CD14-positive monocyte (primary cell): ENCODE results near the gene SDC4. TPM values are rescaled to one million over a fixed set of nuclear protein-coding genes. Genes with fewer than 3 reads are reported as not detected.

Source experiments
- DNase-seq, 3 donors: peaks; one replicate each; pipeline ENCODE4 v3.0.0-alpha.2; 2011 to 2022
- H2AFZ ChIP-seq: 2 replicates; pipeline ENCODE4 v1.6.0; 2012; ENCODE audit warnings: mild to moderate bottlenecking, low read depth, low read length, inconsistent platforms; ENCODE audit not compliant: insufficient read depth, poor library complexity, severe bottlenecking
- H3K27ac ChIP-seq, 2 donors: 1 replicate in 1 of 2; 2 replicates in 1 of 2; pipeline ENCODE4 v1.5.1; 2012 to 2013; ENCODE audit warnings: low read length in 2 of 2, control low read depth in 1 of 2, inconsistent platforms in 1 of 2, low read depth in 1 of 2, mild to moderate bottlenecking in 1 of 2
- H3K27me3 ChIP-seq, 2 donors: one replicate each; pipeline versions ENCODE4 v1.6.0 to v1.6.1; 2011 to 2013; ENCODE audit warnings: low read length in 2 of 2; ENCODE audit not compliant: control insufficient read depth in 2 of 2, insufficient read depth in 2 of 2
- H3K36me3 ChIP-seq, 2 donors: replicated peaks in 1 of 2; 1 replicate in 1 of 2; 2 replicates in 1 of 2; pipeline versions ENCODE4 v1.5.1 to v1.6.1; 2012 to 2013; ENCODE audit warnings: low read length in 2 of 2, control low read depth in 1 of 2, inconsistent platforms in 1 of 2, mild to moderate bottlenecking in 1 of 2; ENCODE audit not compliant: insufficient read depth in 2 of 2, control insufficient read depth in 1 of 2
- H3K4me1 ChIP-seq, 2 donors: 1 replicate in 1 of 2; 2 replicates in 1 of 2; pipeline versions ENCODE4 v1.5.1 to v1.6.1; 2012 to 2013; ENCODE audit warnings: low read length in 2 of 2, control low read depth in 1 of 2, inconsistent platforms in 1 of 2, mild to moderate bottlenecking in 1 of 2, moderate library complexity in 1 of 2; ENCODE audit not compliant: insufficient read depth in 2 of 2, control insufficient read depth in 1 of 2
- H3K4me2 ChIP-seq: replicated peaks from 2 replicates; pipeline ENCODE3; 2012; ENCODE audit warnings: low read length, moderate library complexity, mild to moderate bottlenecking; ENCODE audit not compliant: poor library complexity, severe bottlenecking; ENCODE audit errors: extremely low read depth
- H3K4me3 ChIP-seq, 3 experiments: fragments of 200-600 bp in 1 of 3; sonication (generic) in 1 of 3; replicated peaks in 1 of 3; 1 replicate in 2 of 3; 2 replicates in 1 of 3; pipeline ENCODE4 v1.5.1; 2011 to 2013; ENCODE audit warnings: low read length in 3 of 3, mild to moderate bottlenecking in 3 of 3, control low read depth in 2 of 3, low read depth in 2 of 3, inconsistent platforms in 1 of 3, moderate library complexity in 1 of 3
- H3K79me2 ChIP-seq: 2 replicates; pipeline ENCODE4 v1.6.0; 2012; ENCODE audit warnings: mild to moderate bottlenecking, control low read depth, inconsistent platforms, low read length, moderate library complexity; ENCODE audit not compliant: insufficient read depth
- H3K9ac ChIP-seq: 2 replicates; pipeline ENCODE4 v1.6.0; 2017; ENCODE audit warnings: low read length, mild to moderate bottlenecking; ENCODE audit not compliant: insufficient read depth, poor library complexity, severe bottlenecking
- H3K9me3 ChIP-seq, 2 donors: replicated peaks in 1 of 2; 1 replicate in 1 of 2; 2 replicates in 1 of 2; pipeline versions ENCODE4 v1.5.1 to v1.6.1; 2012 to 2013; ENCODE audit warnings: low read length in 2 of 2, control low read depth in 1 of 2; ENCODE audit not compliant: control insufficient read depth in 1 of 2, insufficient read depth in 1 of 2
- H4K20me1 ChIP-seq: 2 replicates; pipeline ENCODE4 v1.6.0; 2012; ENCODE audit warnings: mild to moderate bottlenecking, low read length, control low read depth, moderate library complexity; ENCODE audit not compliant: insufficient read depth
- H3K27ac Mint-ChIP-seq, 7 donors: one replicate each; pipeline ENCODE4 v1.8.0; 2020; ENCODE audit warnings: mild to moderate bottlenecking in 7 of 7, mixed read lengths in 7 of 7, moderate library complexity in 6 of 7, inconsistent platforms in 2 of 7
- H3K27me3 Mint-ChIP-seq, 3 donors: one replicate each; pipeline ENCODE4 v1.8.0; 2021 to 2022; ENCODE audit warnings: low read depth in 3 of 3, mild to moderate bottlenecking in 3 of 3, mixed read lengths in 3 of 3, moderate library complexity in 3 of 3, inconsistent platforms in 1 of 3
- H3K36me3 Mint-ChIP-seq, 2 donors: one replicate each; pipeline ENCODE4 v1.8.0; 2020; ENCODE audit warnings: mixed read lengths in 2 of 2, inconsistent platforms in 1 of 2, mild to moderate bottlenecking in 1 of 2
- H3K4me1 Mint-ChIP-seq: one replicate; pipeline ENCODE4 v1.8.0; 2020; ENCODE audit warnings: mild to moderate bottlenecking, mixed read lengths
- H3K4me3 Mint-ChIP-seq, 2 donors: one replicate each; pipeline ENCODE4 v1.8.0; 2020; ENCODE audit warnings: mild to moderate bottlenecking in 2 of 2, mixed read lengths in 2 of 2, moderate library complexity in 1 of 2
- H3K9me3 Mint-ChIP-seq, 7 donors: one replicate each; pipeline ENCODE4 v1.8.0; 2020 to 2022; ENCODE audit warnings: mixed read lengths in 7 of 7, mild to moderate bottlenecking in 6 of 7, moderate library complexity in 6 of 7, inconsistent platforms in 2 of 7
- WGBS: methylation state at CpG from one replicate; pipeline ENCODE4 v1.1.5; 2013; ENCODE audit warnings: missing lambda C conversion rate; ENCODE audit not compliant: insufficient coverage; 5-methylcytosine and 5-hydroxymethylcytosine counted together
- intact Hi-C, 2 donors: fragments of 100-400 bp; cut with micrococcal nuclease; formaldehyde crosslinking; loops; one replicate each; pipeline versions ENCODE4 v1.15.0 to v1.15.1; 2023
- polyA plus RNA-seq, 3 donors: library from polyadenylated mRNA; depleted of rRNA in 1 of 3; unstranded in 2 of 3; stranded (reverse) in 1 of 3; fragments of 300-500 nt in 2 of 3; fragments of >200 nt in 1 of 3; fragmentation: Illumina TruSeq in 2 of 3; gene quantifications; 1 replicate in 2 of 3; 2 replicates in 1 of 3; pipeline ENCODE4 v1.2.3, GENCODE V29; 2012 to 2021
- TF ChIP-seq, protein P1 (sequence below): fragments of 200-600 bp; IDR thresholded peaks from one replicate; pipeline ENCODE4 v1.8.0; 2022; ENCODE audit warnings: antibody characterized with exemption, mild to moderate bottlenecking

SDC4 gene
- polyA plus RNA-seq, 3 donors: 1.6 to 5.1 (median 1.9) TPM

- no peak overlapping the region for H3K9ac ChIP-seq
- no peaks in the 10 kb centered on the region for H3K9me3 ChIP-seq
- peaks cover 0 to 9% of the 10 kb centered on the region in 2 donors for H3K27me3 ChIP-seq
- H3K4me2 ChIP-seq: peak overlapping the region; percentile 90
- H3K27ac Mint-ChIP-seq: peak overlapping the region in 1 of 7 donors; percentile 22
- H3K36me3 ChIP-seq: no peaks in the 10 kb centered on the region
- H3K27me3 Mint-ChIP-seq: peaks cover 10 to 26% (median 18%) of the 10 kb centered on the region in 3 donors
- H3K4me1 Mint-ChIP-seq: peaks cover 50% of the 10 kb centered on the region
- peak overlapping the region; percentile 85 to 88 for H3K4me3 Mint-ChIP-seq
- WGBS: 100% methylated on average over 2 of the region's 5 CpGs
- TF ChIP-seq, protein P1, sequence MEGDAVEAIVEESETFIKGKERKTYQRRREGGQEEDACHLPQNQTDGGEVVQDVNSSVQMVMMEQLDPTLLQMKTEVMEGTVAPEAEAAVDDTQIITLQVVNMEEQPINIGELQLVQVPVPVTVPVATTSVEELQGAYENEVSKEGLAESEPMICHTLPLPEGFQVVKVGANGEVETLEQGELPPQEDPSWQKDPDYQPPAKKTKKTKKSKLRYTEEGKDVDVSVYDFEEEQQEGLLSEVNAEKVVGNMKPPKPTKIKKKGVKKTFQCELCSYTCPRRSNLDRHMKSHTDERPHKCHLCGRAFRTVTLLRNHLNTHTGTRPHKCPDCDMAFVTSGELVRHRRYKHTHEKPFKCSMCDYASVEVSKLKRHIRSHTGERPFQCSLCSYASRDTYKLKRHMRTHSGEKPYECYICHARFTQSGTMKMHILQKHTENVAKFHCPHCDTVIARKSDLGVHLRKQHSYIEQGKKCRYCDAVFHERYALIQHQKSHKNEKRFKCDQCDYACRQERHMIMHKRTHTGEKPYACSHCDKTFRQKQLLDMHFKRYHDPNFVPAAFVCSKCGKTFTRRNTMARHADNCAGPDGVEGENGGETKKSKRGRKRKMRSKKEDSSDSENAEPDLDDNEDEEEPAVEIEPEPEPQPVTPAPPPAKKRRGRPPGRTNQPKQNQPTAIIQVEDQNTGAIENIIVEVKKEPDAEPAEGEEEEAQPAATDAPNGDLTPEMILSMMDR: no peak
- peaks cover 0 to 3% (median 0%) of the 10 kb centered on the region in 7 donors for H3K9me3 Mint-ChIP-seq
- peaks cover 0 to 12% of the 10 kb centered on the region in 2 donors for H3K36me3 Mint-ChIP-seq
- peaks cover 29 to 51% of the 10 kb centered on the region in 2 donors for H3K4me1 ChIP-seq
- no peak for DNase-seq
- H3K4me3 ChIP-seq: peak overlapping the region in 1 of 3 experiments; percentile 76
- intact Hi-C loops: no loop called here
- H4K20me1 ChIP-seq: no peaks in the 10 kb centered on the region
- H3K27ac ChIP-seq: no peak overlapping the region
- no peak overlapping the region for H2AFZ ChIP-seq
- H3K79me2 ChIP-seq: peaks cover 8% of the 10 kb centered on the region
Observed at GRCh38 chr20:45346851-45347250, 1.4 kb downstream of the SDC4 start.

- Histone ChIP-seq H2AFZ (no peak overlapping the region), H3K4me2 (no peak overlapping the region), H3K9ac (no peak overlapping the region), H3K4me1 (peaks cover 29 to 51% of the 10 kb centered on the region in 2 donors), H3K79me2 (peaks cover 8% of the 10 kb centered on the region), H3K36me3 (no peaks in the 10 kb centered on the region), H3K27me3 (peaks cover 0 to 9% of the 10 kb centered on the region in 2 donors), H4K20me1 (no peaks in the 10 kb centered on the region), H3K27ac (no peak overlapping the region), H3K4me3 (no peak overlapping the region), H3K9me3 (no peaks in the 10 kb centered on the region)
- DNase-seq: peak in 1 of 3 donors; percentile 35
- TF ChIP-seq, protein P1: no peak
- Mint-ChIP-seq H3K4me1 (peaks cover 50% of the 10 kb centered on the region), H3K36me3 (peaks cover 0 to 12% of the 10 kb centered on the region in 2 donors), H3K9me3 (peaks cover 0 to 3% (median 0%) of the 10 kb centered on the region in 7 donors), H3K4me3 (peak overlapping the region in 1 of 2 donors; percentile 46), H3K27ac (peak overlapping the region in 2 of 7 donors; percentile 15 to 21), H3K27me3 (peaks cover 10 to 26% (median 18%) of the 10 kb centered on the region in 3 donors)
- 44% methylated on average over 2 of the region's 3 CpGs for WGBS
- intact Hi-C loops: no loop called here
Observed at GRCh38 chr20:45346291-45346718, 1.9 kb downstream of the SDC4 start.
